ENCODE measurements around the gene TMEM107.

DNA sequence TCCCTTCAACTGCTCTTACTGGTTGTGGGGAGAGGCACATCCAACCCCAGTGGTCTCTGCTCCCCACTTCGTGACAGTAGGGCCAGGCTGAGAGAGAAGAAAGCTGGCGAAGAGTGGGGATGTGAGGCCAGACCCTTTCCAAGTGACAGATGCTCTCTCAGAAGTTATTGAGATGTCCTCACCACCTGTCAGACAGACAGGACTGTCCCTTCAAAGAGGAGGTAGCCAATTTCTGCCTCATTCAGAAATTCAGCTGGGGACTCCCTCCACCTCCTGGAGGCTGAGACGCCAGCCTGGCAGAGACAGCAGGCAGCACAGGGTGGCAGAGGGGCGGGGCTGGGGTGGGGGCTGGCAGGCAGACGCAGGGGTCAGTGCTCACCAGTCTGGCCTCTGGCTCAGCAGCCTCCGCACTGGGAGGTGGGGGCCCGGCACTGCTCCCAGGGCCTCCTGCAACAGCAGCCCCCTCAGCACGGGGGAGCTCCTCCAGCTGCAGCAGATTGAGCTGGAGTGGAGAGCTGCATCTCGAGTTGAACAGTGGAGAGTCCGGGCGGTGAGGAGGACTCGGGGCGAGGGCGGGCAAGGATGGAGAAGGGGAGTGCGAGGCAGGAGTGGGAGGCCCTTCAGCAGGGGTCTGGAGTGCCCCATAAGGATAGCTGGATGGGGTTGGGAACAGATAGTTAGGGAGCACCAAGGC lies 33.1 kb downstream of the TMEM107 start:
- TF ChIP-seq YY1 (tag by site-specific recombination; IDR thresholded peaks at IDR 0.05) (no peak), HOXD13 (CRISPR knock-in tag; IDR thresholded peaks at IDR 0.05; ENCODE audit: borderline replicate concordance) (no peak), ZNF76 (tag by site-specific recombination; IDR thresholded peaks at IDR 0.05; ENCODE audit: borderline replicate concordance, low read depth) (no peak), ZNF423 (tag by site-specific recombination; IDR thresholded peaks at IDR 0.05) (no peak), FEZF1 (tag by site-specific recombination; IDR thresholded peaks at IDR 0.05) (no peak), ZNF707 (tag by site-specific recombination; IDR thresholded peaks at IDR 0.05) (no peak), ZNF791 (tag by site-specific recombination; IDR thresholded peaks at IDR 0.05) (no peak)
- TF ChIP-seq, protein P1, sequence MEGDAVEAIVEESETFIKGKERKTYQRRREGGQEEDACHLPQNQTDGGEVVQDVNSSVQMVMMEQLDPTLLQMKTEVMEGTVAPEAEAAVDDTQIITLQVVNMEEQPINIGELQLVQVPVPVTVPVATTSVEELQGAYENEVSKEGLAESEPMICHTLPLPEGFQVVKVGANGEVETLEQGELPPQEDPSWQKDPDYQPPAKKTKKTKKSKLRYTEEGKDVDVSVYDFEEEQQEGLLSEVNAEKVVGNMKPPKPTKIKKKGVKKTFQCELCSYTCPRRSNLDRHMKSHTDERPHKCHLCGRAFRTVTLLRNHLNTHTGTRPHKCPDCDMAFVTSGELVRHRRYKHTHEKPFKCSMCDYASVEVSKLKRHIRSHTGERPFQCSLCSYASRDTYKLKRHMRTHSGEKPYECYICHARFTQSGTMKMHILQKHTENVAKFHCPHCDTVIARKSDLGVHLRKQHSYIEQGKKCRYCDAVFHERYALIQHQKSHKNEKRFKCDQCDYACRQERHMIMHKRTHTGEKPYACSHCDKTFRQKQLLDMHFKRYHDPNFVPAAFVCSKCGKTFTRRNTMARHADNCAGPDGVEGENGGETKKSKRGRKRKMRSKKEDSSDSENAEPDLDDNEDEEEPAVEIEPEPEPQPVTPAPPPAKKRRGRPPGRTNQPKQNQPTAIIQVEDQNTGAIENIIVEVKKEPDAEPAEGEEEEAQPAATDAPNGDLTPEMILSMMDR (tag by site-specific recombination; IDR thresholded peaks at IDR 0.05) = no peak
- TF ChIP-seq, protein P2, sequence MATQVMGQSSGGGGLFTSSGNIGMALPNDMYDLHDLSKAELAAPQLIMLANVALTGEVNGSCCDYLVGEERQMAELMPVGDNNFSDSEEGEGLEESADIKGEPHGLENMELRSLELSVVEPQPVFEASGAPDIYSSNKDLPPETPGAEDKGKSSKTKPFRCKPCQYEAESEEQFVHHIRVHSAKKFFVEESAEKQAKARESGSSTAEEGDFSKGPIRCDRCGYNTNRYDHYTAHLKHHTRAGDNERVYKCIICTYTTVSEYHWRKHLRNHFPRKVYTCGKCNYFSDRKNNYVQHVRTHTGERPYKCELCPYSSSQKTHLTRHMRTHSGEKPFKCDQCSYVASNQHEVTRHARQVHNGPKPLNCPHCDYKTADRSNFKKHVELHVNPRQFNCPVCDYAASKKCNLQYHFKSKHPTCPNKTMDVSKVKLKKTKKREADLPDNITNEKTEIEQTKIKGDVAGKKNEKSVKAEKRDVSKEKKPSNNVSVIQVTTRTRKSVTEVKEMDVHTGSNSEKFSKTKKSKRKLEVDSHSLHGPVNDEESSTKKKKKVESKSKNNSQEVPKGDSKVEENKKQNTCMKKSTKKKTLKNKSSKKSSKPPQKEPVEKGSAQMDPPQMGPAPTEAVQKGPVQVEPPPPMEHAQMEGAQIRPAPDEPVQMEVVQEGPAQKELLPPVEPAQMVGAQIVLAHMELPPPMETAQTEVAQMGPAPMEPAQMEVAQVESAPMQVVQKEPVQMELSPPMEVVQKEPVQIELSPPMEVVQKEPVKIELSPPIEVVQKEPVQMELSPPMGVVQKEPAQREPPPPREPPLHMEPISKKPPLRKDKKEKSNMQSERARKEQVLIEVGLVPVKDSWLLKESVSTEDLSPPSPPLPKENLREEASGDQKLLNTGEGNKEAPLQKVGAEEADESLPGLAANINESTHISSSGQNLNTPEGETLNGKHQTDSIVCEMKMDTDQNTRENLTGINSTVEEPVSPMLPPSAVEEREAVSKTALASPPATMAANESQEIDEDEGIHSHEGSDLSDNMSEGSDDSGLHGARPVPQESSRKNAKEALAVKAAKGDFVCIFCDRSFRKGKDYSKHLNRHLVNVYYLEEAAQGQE (tag by site-specific recombination; IDR thresholded peaks at IDR 0.05) = no peak
- TF ChIP-seq, protein P3, sequence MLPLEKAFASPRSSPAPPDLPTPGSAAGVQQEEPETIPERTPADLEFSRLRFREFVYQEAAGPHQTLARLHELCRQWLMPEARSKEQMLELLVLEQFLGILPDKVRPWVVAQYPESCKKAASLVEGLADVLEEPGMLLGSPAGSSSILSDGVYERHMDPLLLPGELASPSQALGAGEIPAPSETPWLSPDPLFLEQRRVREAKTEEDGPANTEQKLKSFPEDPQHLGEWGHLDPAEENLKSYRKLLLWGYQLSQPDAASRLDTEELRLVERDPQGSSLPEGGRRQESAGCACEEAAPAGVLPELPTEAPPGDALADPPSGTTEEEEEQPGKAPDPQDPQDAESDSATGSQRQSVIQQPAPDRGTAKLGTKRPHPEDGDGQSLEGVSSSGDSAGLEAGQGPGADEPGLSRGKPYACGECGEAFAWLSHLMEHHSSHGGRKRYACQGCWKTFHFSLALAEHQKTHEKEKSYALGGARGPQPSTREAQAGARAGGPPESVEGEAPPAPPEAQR (tag by site-specific recombination; IDR thresholded peaks at IDR 0.05) = no peak
